ENCODE results near the gene STMN1.

GRCh38 chr1:25880518-25880917 is 25.7 kb downstream of the STMN1 start:
- TF ChIP-seq EZH2 (IDR thresholded peaks at IDR 0.05; ENCODE audit: borderline replicate concordance, control insufficient read depth, low read depth, low read length): no peak
- TF ChIP-seq SIN3A (IDR thresholded peaks at IDR 0.05; ENCODE audit: low read depth, low read length): no peak
- no peak for TF ChIP-seq POLR2AphosphoS5 (IDR thresholded peaks at IDR 0.05; ENCODE audit: low read length)
- TF ChIP-seq CTCF (IDR thresholded peaks at IDR 0.05 in 2 of 3, conservative IDR thresholded peaks at IDR 0.05 in 1 of 3; ENCODE audit: control insufficient read depth in 2 of 3, extremely low read depth in 1 of 3, insufficient read depth in 1 of 3, low read depth in 3 of 3, low read length in 3 of 3): no peak
- TF ChIP-seq REST (IDR thresholded peaks at IDR 0.05; ENCODE audit: low read depth, low read length): no peak
- no peak for TF ChIP-seq RCOR1 (conservative IDR thresholded peaks at IDR 0.05; ENCODE audit: low read depth, low read length)
- no peak for TF ChIP-seq SPI1 (IDR thresholded peaks at IDR 0.05; ENCODE audit: borderline replicate concordance, insufficient read depth, low read depth, low read length)
- TF ChIP-seq MTA2 (IDR thresholded peaks at IDR 0.05; ENCODE audit: low read depth): no peak
- TF ChIP-seq ATF7 (IDR thresholded peaks at IDR 0.05; ENCODE audit: low read depth): no peak
